HEK293 (cell line): ENCODE measurements around the gene USP3.
A peak's percentile ranks its signal among the peaks of the same experiment; 100 is the strongest.

Experiments used
- KLF10 ChIP-seq: fragments of 450-650 bp; IDR thresholded peaks from 2 replicates; pipeline ENCODE4 v1.5.1; 2018; ENCODE audit warnings: missing biosample characterization, mild to moderate bottlenecking, missing genetic modification characterization
- ZNF292 ChIP-seq: fragments of 450-650 bp; formaldehyde crosslinking; IDR thresholded peaks from 2 replicates; pipeline ENCODE4 v1.5.1; 2016; ENCODE audit warnings: low read depth, missing biosample characterization, missing genetic modification characterization, borderline replicate concordance
- ZNF670 ChIP-seq: fragments of 450-650 bp; formaldehyde crosslinking; IDR thresholded peaks from 2 replicates; pipeline ENCODE4 v1.5.1; 2016; ENCODE audit warnings: missing biosample characterization, missing genetic modification characterization, low read depth
- ZNF701 ChIP-seq: fragments of 450-650 bp; formaldehyde crosslinking; IDR thresholded peaks from 2 replicates; pipeline ENCODE4 v1.5.1; 2016; ENCODE audit warnings: missing biosample characterization, missing genetic modification characterization
- TF ChIP-seq, protein P1 (sequence below): fragments of 450-650 bp; formaldehyde crosslinking; IDR thresholded peaks from 2 replicates; pipeline ENCODE4 v1.5.1; 2016; ENCODE audit warnings: missing biosample characterization, missing genetic modification characterization

GRCh38 chr15:63487076-63487757 is 17.2 kb upstream of the USP3 start:
- TF ChIP-seq KLF10 (no peak), ZNF670 (tag by site-specific recombination) (no peak), ZNF701 (no peak), ZNF292 (tag by site-specific recombination) (no peak)
- TF ChIP-seq, protein P1, sequence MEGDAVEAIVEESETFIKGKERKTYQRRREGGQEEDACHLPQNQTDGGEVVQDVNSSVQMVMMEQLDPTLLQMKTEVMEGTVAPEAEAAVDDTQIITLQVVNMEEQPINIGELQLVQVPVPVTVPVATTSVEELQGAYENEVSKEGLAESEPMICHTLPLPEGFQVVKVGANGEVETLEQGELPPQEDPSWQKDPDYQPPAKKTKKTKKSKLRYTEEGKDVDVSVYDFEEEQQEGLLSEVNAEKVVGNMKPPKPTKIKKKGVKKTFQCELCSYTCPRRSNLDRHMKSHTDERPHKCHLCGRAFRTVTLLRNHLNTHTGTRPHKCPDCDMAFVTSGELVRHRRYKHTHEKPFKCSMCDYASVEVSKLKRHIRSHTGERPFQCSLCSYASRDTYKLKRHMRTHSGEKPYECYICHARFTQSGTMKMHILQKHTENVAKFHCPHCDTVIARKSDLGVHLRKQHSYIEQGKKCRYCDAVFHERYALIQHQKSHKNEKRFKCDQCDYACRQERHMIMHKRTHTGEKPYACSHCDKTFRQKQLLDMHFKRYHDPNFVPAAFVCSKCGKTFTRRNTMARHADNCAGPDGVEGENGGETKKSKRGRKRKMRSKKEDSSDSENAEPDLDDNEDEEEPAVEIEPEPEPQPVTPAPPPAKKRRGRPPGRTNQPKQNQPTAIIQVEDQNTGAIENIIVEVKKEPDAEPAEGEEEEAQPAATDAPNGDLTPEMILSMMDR: peak; percentile 65
